GM20431 (cell line): ENCODE data around the gene GPX2.
"Not testable (repeated sequence)": the region's sequence is repeated elsewhere in the genome, so short reads cannot be mapped to it uniquely, and the experiment has no call there.

Experiments used
- in situ Hi-C: fragments of 300-500 bp; cut with MseI, MboI; formaldehyde crosslinking; loops from one replicate; pipeline ENCODE4 v1.15.0; 2020; ENCODE audit warnings: low sequenced_read_pairs; ENCODE audit not compliant: unreplicated experiment

The GPX2 gene

DNA sequence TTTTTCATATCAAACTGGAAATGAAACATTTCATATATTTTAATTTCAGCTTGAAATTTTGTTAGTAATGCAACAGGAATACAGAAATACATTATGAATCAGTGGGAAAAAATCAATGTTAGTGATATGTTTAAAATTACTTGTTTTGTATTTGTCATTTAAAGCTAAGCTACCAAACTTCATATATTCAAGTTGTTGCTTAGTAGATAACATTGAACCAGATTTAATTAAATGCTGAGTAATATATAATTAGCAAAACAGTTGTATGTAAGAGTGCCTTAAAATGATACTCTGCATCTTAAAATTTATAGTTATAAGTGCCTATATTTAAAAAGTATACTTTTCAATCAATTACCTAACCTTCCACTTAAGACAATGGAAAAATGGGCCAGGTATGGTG lies 23.3 kb downstream of the GPX2 start:
- in situ Hi-C loops = no loop called here

- in situ Hi-C loops = no loop called here
Observed at GRCh38 chr14:64918216-64918615, 24.3 kb downstream of the GPX2 start.

GRCh38 chr14:64915797-64916196 lies 26.7 kb downstream of the GPX2 start:
- in situ Hi-C loops = no loop called here

GRCh38 chr14:64915029-64915424 lies 27.5 kb downstream of the GPX2 start:
- in situ Hi-C loops = no loop called here

- in situ Hi-C loops = no loop called here
Observed at GRCh38 chr14:64914237-64915028, 28.1 kb downstream of the GPX2 start, which contains the start of gene CHURC1. TSS of gene CHURC1 (plus strand) at chr14:64914455. CDS start at chr14:64914496, 41 bp downstream.

DNA sequence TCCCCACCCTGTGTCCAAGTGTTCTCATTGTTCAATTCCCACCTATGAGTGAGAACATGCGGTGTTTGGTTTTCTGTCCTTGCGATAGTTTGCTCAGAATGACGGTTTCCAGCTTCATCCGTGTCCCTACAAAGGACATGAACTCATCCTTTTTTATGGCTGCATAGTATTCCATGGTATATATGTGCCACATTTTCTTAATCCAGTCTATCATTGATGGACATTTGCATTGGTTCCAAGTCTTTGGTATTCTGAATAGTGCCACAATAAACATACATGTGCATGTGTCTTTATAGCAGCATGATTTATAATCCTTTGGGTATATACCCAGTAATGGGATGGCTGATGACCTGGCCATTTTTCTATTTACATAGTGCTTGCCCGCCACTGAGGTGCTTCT lies 29.1 kb downstream of the GPX2 start:
- in situ Hi-C loops = not testable (repeated sequence)

GRCh38 chr14:64912261-64912660 lies 30.3 kb downstream of the GPX2 start:
- in situ Hi-C loops = no loop called here

DNA sequence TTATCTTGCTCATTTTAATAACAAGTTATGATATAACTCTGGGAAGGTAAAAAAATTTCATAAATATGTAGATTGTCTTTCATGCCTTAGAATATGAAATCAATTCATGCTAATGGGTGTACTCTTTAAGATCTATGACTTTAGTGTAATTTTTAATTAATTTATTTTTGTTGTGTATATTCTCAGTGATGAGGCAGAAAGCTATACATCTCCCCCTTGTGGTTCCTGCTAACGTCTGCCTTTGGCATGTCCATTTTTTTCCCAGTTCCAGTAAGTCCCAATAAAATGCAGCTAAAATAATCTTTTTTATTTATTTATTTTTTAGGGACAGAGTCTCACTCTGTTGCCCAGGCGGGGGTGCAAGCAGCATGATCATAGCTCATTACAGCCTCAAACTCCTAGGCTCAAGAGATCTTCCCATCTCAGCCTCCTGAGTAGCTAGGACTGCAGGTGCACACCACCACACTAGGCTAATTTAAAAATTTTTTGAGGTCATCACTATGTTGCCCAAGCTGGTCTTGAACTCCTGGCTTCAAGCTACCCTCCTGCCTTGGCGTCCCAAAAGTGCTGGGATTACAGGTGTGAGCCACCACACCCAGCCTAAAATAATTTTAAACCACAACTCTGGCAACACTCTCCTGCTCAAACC lies 31.6 kb downstream of the GPX2 start:
- in situ Hi-C loops = no loop called here

DNA sequence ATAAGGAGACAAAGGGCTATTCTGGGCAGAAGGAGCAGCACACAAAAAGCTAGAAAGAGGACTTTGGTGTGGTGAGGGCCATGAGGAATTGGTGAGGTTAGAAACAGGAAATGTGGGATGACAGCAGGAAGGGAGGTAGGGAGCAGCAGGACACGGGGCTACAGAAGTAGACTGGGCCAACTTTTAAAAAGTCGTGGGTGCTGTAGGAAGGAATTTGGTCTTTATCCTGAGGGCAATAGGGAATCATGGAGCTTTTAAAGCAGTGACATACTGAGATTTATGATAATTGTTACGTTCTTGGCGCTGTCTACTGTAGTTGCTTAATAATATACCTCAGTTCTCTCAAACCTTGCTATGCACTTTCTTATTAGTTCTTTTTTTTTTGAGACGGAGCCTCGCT lies 36.5 kb downstream of the GPX2 start:
- in situ Hi-C loops = no loop called here

DNA sequence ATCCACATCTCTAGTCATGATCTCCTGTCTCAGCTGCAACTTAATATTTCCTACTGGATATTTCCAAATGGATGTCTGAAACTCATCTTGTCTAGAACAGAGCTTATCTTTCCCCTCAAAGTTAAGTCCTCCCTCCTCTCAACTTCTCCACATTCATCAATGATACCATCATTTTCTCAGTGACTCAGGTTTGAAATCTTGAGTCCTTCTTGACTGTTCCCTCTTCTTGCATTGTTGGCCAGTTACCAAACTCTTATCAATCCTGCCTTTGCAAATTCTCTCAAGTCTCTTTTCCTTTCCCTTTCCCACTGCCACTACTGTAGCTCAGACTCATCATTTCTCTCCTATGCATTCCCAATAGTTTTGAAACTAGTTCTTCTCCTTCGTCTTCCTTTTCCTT lies 42.6 kb downstream of the GPX2 start:
- in situ Hi-C loops = no loop called here

GRCh38 chr14:64891839-64892375 lies 50.6 kb downstream of the GPX2 start:
- in situ Hi-C loops = no loop called here

GRCh38 chr14:64891173-64891838 lies 51.2 kb downstream of the GPX2 start:
- in situ Hi-C loops = no loop called here

- in situ Hi-C loops = no loop called here
Observed at GRCh38 chr14:64889352-64889751, 53.2 kb downstream of the GPX2 start.
